Measurements from ENCODE around the gene MYLIP.

MYLIP gene

GRCh38 chr6:16137451-16137801, 8.5 kb downstream of the MYLIP start:
- DNase-seq (ENCODE audit: low read depth in 1 of 2, low spot score in 1 of 2): no peak

DNA sequence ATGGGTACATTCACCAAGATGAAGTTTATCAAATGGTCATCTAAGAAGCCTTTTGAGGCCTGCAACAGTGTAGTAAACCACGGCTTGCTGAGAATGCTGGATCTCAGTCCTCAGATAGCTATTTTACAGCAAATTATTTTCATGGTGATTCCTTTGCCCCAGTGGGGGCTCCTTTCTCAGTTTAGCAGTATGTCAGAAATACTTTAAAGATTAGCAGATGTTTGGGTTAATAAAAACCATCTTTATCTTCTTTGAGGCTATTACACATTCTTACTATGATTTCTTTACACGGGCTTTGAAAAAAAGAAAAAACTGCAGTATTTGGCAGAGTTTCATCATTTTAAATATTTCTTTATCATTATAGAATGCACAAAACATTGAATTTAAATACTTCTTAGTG, 10.7 kb downstream of the MYLIP start:
- no peak for DNase-seq (ENCODE audit: low read depth in 1 of 2, low spot score in 1 of 2)

DNA sequence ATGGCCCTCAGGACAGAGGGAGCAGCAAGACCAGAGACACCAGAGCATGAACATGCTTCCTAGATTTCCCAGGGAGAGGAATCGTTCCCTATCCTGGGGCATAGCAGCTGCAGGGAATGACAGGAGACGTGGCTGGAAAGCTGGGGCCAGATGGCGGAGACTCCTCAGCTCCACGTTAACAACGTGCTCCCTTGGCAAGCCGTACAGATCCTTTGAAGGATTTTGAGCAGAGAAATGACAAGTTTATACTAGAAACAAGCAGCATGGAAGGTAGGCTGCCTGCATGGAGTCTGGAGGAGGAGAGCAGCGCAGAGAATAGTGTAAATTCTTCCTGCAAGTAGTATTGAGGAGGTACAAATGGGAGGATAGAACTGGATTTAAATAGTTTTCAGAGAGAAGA, 11.7 kb downstream of the MYLIP start:
- DNase-seq (ENCODE audit: low read depth in 1 of 2, low spot score in 1 of 2): no peak

GRCh38 chr6:16141514-16141913, 12.6 kb downstream of the MYLIP start:
- DNase-seq (ENCODE audit: low read depth in 1 of 2, low spot score in 1 of 2): no peak

- no peak for DNase-seq (ENCODE audit: low read depth in 1 of 2, low spot score in 1 of 2)
Observed at GRCh38 chr6:16145038-16145437, 16.2 kb downstream of the MYLIP start.

GRCh38 chr6:16146028-16146427, 17.1 kb downstream of the MYLIP start:
- no peak for DNase-seq (ENCODE audit: low read depth in 1 of 2, low spot score in 1 of 2)

DNA sequence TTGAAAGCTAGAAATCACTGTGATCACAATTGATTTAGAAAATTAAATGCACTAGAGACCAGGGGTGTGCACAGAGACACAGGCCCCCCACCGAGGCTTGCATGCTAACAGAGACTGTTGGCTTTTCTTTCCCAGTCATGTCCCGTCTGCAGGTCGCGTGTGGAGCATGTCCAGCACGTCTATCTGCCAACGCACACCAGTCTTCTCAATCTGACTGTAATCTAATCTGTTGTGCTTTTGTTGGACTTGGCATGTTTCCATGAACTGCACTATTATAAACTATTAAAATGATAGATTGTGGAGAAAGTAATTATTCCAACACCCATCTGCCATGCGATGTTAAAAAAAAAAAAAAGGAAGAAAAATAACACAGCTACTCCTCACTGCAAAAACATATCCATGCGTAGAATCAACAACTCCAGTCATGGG, 17.7 kb downstream of the MYLIP start:
- no peak for DNase-seq (ENCODE audit: low read depth in 1 of 2, low spot score in 1 of 2)

GRCh38 chr6:16148498-16148897, 19.6 kb downstream of the MYLIP start:
- no peak for DNase-seq (ENCODE audit: low read depth in 1 of 2, low spot score in 1 of 2)

GRCh38 chr6:16149305-16149704, 20.4 kb downstream of the MYLIP start:
- DNase-seq (ENCODE audit: low read depth in 1 of 2, low spot score in 1 of 2): no peak

DNA sequence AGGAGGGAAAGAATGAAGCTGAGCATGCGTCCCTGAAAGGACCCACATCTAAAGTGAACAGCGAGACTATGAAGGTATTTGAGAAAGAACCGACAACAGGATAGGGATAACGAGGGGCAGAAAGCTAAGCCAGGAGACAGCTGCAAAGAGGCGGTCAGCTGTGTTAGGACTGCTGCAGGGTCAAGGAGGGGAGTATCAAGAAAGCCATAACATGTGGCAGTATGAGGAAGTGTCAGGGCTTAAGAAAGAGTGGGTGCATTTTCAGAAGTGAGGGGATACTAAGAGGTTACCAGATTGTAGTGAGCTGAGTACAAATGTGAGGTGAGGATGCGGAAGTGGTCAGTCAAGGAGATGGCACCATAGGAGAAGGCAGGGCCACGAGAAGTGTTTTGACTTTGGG, 21.2 kb downstream of the MYLIP start:
- no peak for DNase-seq (ENCODE audit: low read depth in 1 of 2, low spot score in 1 of 2)

GRCh38 chr6:16153211-16153820, 24.4 kb downstream of the MYLIP start:
- DNase-seq (ENCODE audit: low read depth in 1 of 2, low spot score in 1 of 2): no peak

DNA sequence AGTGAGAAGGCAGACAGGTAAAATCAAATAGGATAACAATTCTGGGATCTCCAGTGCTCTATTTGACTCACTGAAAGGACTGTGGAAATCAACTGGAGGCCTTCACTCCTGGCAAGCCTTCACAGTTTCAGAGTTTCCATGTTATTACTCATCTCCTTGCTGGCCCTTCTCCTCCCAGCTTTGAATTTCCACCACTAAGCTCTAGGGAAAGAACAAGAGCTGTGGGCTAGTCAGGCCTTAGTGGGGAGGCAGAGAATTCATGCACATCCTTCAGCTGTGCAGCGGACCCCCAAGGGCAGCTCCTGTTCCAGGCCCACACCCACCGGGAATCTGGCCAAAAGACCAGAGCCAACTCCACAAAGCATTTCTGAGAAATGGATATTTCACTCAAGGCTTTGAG, 26.0 kb downstream of the MYLIP start:
- DNase-seq (ENCODE audit: low read depth in 1 of 2, low spot score in 1 of 2): no peak

GRCh38 chr6:16157492-16157891, 28.6 kb downstream of the MYLIP start:
- no peak for DNase-seq (ENCODE audit: low read depth in 1 of 2, low spot score in 1 of 2)

DNA sequence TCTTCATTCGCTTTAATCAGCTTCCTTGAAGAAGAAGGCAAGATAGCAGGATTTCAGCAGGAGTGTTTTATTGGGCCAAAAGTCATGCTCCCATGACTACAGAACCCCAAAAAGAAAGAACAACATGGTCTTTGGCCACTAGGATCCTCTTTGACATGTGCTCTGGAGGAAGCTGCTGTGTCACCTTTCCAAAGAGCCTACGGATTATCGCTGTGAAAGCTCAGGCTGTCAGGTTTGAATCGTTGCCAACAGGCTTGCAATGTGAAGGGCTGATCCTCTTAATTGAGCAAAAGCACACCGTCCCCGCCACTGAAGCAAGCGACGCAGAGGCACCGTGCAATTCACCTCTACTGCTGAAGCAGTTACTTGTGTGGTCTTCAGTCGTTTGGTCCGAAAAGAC, 29.0 kb downstream of the MYLIP start:
- no peak for DNase-seq (ENCODE audit: low read depth in 1 of 2, low spot score in 1 of 2)

- DNase-seq (ENCODE audit: low read depth in 1 of 2, low spot score in 1 of 2): no peak
Observed at GRCh38 chr6:16158943-16159557, 30.2 kb downstream of the MYLIP start.

DNA sequence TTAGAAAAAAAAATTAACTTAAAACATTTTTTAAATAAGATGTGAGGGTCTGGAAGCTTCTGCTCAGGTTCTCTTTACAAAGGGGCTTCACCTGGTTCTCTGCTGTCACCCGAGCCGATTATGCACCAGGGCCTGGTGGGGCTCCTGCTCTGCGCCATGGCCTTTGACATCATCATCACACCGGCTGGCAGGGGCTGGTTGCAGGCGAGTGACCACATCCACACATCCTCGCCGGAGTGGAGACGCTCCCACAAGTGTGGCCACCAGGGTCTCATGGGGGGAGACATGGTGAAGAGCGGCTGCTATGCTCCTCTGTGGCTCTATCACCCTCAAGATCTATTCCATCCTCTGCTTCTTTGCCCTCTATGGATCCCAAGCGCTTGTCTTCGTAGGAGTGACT, 31.9 kb downstream of the MYLIP start:
- DNase-seq (ENCODE audit: low read depth in 1 of 2, low spot score in 1 of 2): no peak

GRCh38 chr6:16162003-16162402, 33.1 kb downstream of the MYLIP start:
- DNase-seq (ENCODE audit: low read depth in 1 of 2, low spot score in 1 of 2): no peak

- no peak for DNase-seq (ENCODE audit: low read depth in 1 of 2, low spot score in 1 of 2)
Observed at GRCh38 chr6:16163066-16163465, 34.2 kb downstream of the MYLIP start.

DNA sequence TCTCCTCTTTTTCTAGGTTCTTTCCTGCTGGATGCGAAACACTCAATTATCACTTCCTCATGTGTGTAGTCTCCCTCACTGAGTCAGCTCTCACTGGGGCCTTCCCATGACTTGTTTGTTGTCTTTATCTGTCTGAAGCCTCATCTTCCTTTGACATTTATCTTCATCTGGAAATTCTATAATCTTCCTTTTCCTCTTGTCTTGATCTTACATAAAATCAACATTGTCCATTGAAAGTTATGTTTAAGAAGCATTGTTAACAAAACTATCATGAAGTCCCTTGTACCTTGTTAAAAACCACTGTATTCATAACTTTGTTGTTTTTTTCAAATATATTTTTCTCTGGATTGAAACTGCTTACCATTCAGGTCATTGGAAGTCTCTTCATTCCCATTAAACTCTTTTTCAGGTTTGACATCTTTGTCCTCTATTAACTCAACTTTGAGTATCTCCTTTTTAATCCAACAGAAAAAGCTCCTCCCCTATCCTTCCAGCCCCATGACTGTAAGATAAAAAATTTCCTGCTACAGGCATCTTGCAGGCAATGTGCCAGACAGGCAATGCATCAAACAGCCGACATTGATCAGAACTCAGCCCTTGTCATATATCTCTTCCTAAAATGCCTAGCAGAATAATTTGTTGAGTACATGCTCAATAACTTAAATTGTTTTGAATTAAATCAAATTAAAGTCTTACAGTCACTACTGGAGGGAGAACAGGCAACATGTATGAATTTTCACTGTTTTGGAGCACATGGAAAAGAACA, 34.8 kb downstream of the MYLIP start:
- DNase-seq (ENCODE audit: low read depth in 1 of 2, low spot score in 1 of 2): no peak

- DNase-seq (ENCODE audit: low read depth in 1 of 2, low spot score in 1 of 2): no peak
Observed at GRCh38 chr6:16165641-16166040, 36.8 kb downstream of the MYLIP start.

DNA sequence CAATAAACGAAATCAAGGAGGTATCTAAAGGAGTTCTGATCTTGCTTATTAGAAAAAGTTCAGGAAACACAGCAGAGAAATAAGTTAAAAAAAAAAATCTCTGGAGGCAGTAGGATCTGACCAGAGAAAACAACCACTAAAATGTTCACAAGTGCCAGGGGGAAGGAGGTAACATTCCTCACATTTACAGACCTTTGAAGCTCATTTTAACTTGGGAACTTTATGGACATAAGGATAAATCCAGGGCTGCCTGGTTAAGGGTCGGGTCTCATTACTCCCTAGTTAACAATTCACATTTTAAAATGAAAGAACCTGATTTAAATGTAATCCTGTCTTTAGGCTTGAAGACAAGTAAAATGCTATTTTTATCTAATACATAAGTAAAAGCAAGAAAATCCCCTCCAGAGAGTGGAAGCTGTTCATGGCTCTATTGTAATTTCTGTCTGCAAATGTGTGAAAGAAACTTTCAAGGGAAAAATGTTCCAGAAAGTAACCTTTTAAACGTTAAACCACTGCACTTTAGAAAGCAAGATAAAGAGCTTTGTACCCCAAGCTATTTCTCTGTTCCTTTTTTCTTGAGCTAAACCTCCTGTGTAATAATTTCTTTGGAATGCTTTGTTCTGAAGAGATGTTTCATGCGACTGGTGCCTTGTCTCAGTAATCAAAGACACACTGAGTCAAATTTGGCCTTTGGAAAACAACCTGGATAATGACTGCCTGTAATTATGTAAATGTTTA, 38.2 kb downstream of the MYLIP start:
- no peak for DNase-seq (ENCODE audit: low read depth in 1 of 2, low spot score in 1 of 2)

GRCh38 chr6:16168121-16168520, 39.2 kb downstream of the MYLIP start:
- no peak for DNase-seq (ENCODE audit: low read depth in 1 of 2, low spot score in 1 of 2)

Measured in activated T-helper 1 cell treated with anti-CD3 and anti-CD28 coated beads, Interleukin-2, amount 50 U/mL, for 16 hours (primary cell).